K562 (cell line): ENCODE data around the gene HOXD1.

ENCODE experiments used
- ATF7 ChIP-seq: fragments of 450-650 bp; IDR thresholded peaks from 2 replicates; pipeline ENCODE4 v1.7.1; 2014; ENCODE audit warnings: mild to moderate bottlenecking, moderate library complexity
- CBFB ChIP-seq: sonication (generic); formaldehyde crosslinking; IDR thresholded peaks from 2 replicates; pipeline ENCODE4 v1.4.0; 2020; ENCODE audit warnings: mild to moderate bottlenecking, missing genetic modification reagents
- CREB1 ChIP-seq, 2 experiments: sonication (generic) in 1 of 2; formaldehyde crosslinking in 1 of 2; IDR thresholded peaks; 2 replicates each; pipeline versions ENCODE4 v1.6.1 to v1.8.0; 2012 to 2022; ENCODE audit warnings: inconsistent platforms in 1 of 2, mild to moderate bottlenecking in 1 of 2, missing genetic modification reagents in 1 of 2, moderate library complexity in 1 of 2
- CREM ChIP-seq: IDR thresholded peaks from 2 replicates; pipeline ENCODE4 v1.6.1; 2014; ENCODE audit warnings: antibody characterized with exemption, low read depth
- CTCF ChIP-seq, 3 experiments: IDR thresholded peaks in 2 of 3; conservative IDR thresholded peaks in 1 of 3; 2 replicates each; pipeline ENCODE4 v1.5.1; 2011 to 2012; ENCODE audit warnings: low read length in 3 of 3, mild to moderate bottlenecking in 3 of 3, control low read depth in 2 of 3, improper control_type of control experiment in 1 of 3, inconsistent platforms in 1 of 3, low read depth in 1 of 3, mixed read lengths in 1 of 3, moderate library complexity in 1 of 3; ENCODE audit not compliant: insufficient read depth in 2 of 3
- FOSL1 ChIP-seq: fragments of 200-800 bp; sonication (Bioruptor generic); conservative IDR thresholded peaks from 2 replicates; pipeline ENCODE4 v1.6.1; 2016; ENCODE audit warnings: missing genetic modification characterization, missing compliant biosample characterization
- FOXM1 ChIP-seq, 2 experiments: fragments of 450-650 bp in 1 of 2; sonication (generic) in 1 of 2; formaldehyde crosslinking in 1 of 2; IDR thresholded peaks; 2 replicates each; pipeline versions ENCODE4 v1.6.1 to v1.9.0; 2017 to 2022; ENCODE audit warnings: low read depth in 2 of 2, mild to moderate bottlenecking in 2 of 2, missing genetic modification reagents in 1 of 2, moderate library complexity in 1 of 2
- MYBL2 ChIP-seq, 2 experiments: fragments of 450-650 bp in 1 of 2; sonication (generic) in 1 of 2; formaldehyde crosslinking in 1 of 2; IDR thresholded peaks; 2 replicates each; pipeline versions ENCODE4 v1.6.1 to v1.8.1; 2017 to 2022; ENCODE audit warnings: borderline replicate concordance in 1 of 2, inconsistent platforms in 1 of 2, low read depth in 1 of 2, mild to moderate bottlenecking in 1 of 2, missing genetic modification reagents in 1 of 2, moderate library complexity in 1 of 2
- POLR3G ChIP-seq: IDR thresholded peaks from 2 replicates; pipeline ENCODE4 v1.6.1; 2011; ENCODE audit not compliant: insufficient read length, insufficient replicate concordance; ENCODE audit errors: extremely low read depth
- TF ChIP-seq, protein P1 (sequence below): sonication (generic); formaldehyde crosslinking; IDR thresholded peaks from 2 replicates; pipeline ENCODE4 v1.9.0; 2022; ENCODE audit warnings: mild to moderate bottlenecking, missing genetic modification reagents

DNA sequence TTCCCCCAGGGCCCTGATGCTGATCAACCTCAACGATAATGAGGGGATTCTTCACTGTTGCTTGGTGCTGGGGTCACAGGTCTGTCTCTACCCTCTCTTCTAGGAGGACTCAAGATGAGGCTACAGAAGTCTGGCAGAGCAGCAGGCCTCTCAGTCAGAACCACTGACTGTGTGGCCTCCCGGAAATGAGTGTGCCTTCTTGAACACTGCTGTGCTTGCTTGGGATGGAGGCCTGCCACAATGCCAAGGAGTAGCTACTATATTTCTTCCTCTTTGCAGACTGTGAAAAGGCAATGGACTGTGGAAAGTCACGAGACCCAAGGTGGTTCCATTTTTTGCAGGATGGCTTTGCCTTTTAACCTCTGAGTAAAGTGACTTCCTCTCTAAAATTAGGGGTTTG lies 5.8 kb upstream of the HOXD1 start:
- TF ChIP-seq CBFB (CRISPR knock-in tag) (no peak), POLR3G (no peak), CREM (no peak), CTCF (IDR thresholded peaks at IDR 0.05 in 2 of 3, conservative IDR thresholded peaks at IDR 0.05 in 1 of 3; ENCODE audit: insufficient read depth in 2 of 3, low read depth in 1 of 3, low read length in 3 of 3) (no peak), MYBL2 (IDR thresholded peaks at IDR 0.05; ENCODE audit: low read depth) (no peak), MYBL2 (CRISPR knock-in tag; IDR thresholded peaks at IDR 0.05; ENCODE audit: borderline replicate concordance) (no peak), ATF7 (no peak), FOXM1 (IDR thresholded peaks at IDR 0.05; ENCODE audit: low read depth) (no peak), FOXM1 (CRISPR knock-in tag; IDR thresholded peaks at IDR 0.05; ENCODE audit: low read depth) (no peak), CREB1 (IDR thresholded peaks at IDR 0.05) (no peak), CREB1 (CRISPR knock-in tag; IDR thresholded peaks at IDR 0.05) (no peak), FOSL1 (tag) (no peak)
- TF ChIP-seq, protein P1, sequence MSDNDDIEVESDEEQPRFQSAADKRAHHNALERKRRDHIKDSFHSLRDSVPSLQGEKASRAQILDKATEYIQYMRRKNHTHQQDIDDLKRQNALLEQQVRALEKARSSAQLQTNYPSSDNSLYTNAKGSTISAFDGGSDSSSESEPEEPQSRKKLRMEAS (CRISPR knock-in tag): no peak
